Stimulated activated CD4-positive, alpha-beta T cell treated with anti-CD3 and anti-CD28 coated beads, Interleukin-12 subunit alpha, Interleukin-12 subunit beta, amount 100 ng/mL, for 24 hours (primary cell): ENCODE measurements around the gene IQGAP3.

ENCODE experiments used
- DNase-seq, 2 experiments: peaks; one replicate each; pipeline ENCODE4 v3.0.0-alpha.2; 2020; ENCODE audit warnings: low read depth in 2 of 2

IQGAP3 gene

DNA sequence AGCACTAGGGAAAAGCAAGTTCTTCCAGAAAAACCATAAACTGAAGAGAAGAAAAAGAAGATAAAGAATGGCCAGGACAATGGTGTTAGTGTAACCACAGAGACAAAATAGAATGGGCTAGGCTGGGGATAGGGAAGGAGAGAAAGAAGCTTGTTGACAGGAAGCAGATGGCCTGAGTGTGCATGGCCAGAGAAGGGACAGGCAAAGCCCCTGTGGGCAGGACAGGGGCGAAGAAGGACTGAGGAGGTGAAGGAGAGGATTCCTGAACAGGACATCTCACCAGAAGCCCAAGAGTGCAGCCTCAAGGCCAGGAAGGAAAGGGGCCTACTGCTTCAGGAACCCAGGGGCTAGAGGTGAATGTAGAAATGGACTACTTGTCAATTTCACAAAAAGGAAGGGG, 29.3 kb downstream of the IQGAP3 start:
- DNase-seq, result no peak

DNA sequence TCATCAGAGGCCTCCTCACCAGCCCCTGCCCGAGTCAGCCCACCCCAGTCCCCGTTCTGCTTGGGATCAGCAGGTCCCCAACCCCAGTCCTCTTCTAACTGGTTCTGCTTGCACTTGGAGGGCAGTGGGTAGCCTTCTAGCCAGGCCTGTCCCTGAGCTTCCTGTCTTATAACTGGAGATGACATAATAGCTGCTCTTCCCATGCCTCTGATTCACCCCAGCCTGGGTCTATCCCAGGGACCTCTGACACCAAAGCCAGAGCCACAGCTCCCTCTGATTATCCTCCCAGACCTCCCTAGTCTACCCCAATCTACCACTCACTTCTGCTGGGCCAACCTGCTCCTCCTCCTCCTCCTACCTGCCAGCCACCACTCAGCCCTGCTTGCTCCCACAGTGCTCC, 31.4 kb downstream of the IQGAP3 start:
- DNase-seq, result no peak

GRCh38 chr1:156539818-156540355, 32.5 kb downstream of the IQGAP3 start:
- DNase-seq, result no peak

DNA sequence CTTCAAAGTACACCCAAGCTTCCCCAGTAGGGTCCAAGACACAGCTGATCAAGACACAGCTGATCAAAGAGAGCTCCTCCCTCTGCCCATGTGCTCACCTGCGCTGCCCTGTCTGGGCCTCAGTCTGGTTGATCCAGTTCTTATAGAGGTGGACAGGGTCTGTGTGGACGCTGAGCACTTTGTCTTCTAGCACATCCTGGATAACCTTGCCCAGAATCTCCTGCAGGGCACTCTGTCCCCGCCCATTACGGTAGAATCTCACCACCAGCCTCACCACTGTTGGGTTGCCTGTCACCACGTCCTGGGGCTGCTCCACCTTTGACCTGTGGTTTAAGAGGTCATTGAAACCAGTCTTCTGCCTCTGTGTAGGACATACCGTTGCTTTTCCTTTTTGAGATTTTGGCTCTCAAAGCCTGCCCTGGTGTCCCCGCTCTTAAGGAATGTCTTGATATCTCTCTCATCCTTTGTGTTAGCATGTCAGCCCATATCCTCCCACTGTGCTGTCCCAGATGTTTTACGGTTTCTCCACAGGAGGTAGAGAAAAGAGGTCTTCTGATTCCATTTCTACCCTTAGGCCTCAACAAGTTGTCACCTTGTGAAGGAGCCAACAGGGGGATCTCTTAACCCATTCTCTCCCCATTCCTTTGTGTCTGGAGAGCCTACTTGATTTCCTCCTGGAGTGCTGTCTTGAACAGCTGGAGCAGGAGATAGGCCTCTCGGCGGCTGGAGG, 33.5 kb downstream of the IQGAP3 start:
- DNase-seq, result no peak

- no peak for DNase-seq
Observed at GRCh38 chr1:156537027-156537426, 35.3 kb downstream of the IQGAP3 start.

DNA sequence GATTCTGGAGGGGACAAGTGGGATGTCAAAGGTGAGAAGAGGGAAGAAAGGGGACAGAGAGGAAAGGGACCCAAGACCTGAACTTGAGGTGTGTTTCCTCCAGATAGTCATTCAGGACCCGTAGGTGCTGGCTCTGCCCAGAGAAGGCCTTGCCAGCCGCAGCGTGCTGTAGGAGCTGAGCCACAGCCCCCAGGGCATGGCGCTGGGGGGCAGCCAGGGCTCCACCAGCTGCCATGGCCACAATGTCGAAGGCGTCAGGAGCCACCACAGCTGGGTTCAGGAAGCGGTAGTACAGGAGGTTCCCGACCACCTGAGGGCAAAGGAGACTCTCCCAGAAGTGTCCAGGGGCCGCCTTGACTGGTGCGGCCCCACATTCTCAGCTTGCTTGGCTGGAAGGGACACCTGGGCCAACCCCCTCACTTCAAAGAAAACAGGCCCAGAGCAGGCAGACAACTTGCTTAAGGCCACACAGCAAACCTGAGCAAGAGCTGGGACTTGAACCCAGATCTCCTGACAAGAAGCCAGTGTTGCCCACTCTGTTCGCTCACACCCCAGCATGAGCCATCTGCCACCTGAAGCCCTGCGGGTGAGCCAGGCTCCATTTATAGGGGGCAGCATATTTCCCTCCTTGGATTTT, 37.8 kb downstream of the IQGAP3 start:
- no peak for DNase-seq

GRCh38 chr1:156533568-156534220, 38.7 kb downstream of the IQGAP3 start:
- DNase-seq, result no peak

DNA sequence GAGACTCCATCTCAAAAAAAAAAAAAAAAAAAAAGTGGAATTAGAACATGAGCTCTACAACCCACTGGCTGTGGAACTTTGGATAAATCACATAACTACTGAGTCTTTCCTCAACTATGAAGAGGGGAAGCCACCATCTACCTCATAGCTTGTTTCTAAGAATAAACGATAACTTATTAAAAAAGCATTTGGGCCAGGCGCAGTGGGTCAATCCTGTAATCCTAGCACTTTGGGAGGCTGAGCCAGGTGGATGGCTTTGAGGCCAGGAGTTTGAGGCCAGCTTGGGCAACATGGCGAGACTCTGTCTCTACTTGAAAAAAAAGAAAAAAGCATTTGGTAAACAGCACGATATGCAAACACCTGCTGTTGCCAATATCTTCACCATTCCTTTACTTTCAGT, 40.0 kb downstream of the IQGAP3 start:
- no peak for DNase-seq

DNA sequence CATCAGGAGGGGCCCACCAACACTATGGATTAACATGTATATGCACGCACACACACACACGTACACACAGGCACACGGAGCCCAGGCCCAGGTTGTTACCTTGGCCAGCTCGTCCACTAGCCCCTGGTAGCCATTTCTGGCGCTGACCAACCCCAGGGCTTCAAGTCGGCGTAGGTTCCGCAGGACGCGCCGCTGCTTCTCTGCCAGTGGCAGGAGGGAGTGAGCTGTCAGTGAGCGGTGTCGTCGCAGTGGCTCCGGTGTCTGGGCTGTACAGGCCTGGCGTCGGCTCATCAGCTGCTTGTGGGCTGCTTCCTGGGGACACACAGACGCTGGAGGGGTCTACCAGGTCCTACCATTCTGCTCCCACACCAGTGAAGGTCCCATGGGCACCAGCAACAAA, 42.4 kb downstream of the IQGAP3 start:
- DNase-seq, result no peak

DNA sequence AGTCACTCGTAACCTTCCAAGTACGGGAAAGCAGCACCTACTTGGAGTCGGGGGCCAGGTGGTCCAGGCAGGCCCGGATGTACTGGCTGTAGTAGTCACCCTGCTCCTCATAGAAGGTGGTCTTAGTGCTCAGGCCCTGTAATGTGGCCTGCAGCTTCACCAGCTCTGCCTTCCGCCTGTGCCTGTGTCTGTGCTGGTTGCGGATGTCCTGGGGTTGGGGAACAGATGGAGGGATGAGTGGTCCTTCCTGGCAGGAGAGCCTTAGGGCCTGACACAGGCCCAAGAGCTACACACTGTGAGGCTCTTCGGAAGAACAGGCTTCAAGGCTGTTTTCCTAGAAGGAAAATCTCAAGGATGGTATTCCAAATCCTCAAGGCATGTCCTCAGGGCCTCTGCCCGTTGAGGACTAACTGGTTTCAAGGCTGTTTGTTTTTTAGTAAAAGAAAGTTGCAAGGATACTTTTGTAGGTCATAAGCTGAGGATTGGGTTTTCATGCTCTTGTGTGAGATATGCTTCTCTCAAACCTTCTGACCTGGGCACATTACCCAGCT, 43.4 kb downstream of the IQGAP3 start:
- no peak for DNase-seq

DNA sequence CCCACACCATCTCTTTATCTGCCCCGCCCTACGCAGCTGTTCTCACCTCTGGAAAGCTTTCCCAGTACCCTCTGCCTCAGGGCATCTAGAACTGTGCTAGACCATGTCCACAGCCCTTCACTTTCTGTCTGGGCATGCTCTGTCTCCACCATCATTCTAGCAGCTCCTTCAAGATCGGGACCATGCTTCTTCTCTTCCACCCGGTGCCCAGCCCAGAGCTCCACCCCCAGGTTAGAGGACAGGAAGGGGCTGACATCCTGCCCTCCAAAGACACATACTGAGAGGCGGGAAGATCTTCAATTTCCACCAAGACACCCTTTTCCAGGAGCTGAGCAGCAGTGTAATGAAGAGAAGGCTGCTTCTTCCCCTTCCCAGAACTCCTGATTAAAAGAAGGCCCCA, 44.1 kb downstream of the IQGAP3 start:
- DNase-seq, result no peak

GRCh38 chr1:156527584-156527983, 44.8 kb downstream of the IQGAP3 start:
- no peak for DNase-seq

GRCh38 chr1:156525856-156526489, 46.4 kb downstream of the IQGAP3 start:
- DNase-seq, result no peak

DNA sequence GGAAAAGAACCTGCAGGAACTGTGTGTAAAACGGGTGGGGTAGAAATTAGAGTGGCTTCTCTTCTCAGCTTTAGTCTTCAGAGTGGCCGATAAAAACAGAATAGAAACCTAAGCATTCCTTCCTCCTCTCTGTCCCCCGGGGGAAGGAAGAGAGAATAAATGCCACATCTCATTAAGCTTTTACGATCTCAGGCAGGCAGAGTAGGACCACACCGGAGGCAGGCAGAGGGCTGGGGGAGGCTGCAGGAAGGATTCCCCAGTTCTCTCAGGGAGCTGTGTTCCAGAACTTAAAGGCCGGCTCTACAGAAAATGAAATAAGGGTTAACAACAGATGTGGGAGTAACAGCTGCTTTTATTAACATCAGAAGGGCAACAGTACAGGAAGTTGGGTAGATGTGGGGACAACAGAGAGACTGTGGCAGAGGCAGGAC, 47.3 kb downstream of the IQGAP3 start:
- DNase-seq, result no peak

- DNase-seq, result no peak
Observed at GRCh38 chr1:156524481-156524869, 47.9 kb downstream of the IQGAP3 start.

DNA sequence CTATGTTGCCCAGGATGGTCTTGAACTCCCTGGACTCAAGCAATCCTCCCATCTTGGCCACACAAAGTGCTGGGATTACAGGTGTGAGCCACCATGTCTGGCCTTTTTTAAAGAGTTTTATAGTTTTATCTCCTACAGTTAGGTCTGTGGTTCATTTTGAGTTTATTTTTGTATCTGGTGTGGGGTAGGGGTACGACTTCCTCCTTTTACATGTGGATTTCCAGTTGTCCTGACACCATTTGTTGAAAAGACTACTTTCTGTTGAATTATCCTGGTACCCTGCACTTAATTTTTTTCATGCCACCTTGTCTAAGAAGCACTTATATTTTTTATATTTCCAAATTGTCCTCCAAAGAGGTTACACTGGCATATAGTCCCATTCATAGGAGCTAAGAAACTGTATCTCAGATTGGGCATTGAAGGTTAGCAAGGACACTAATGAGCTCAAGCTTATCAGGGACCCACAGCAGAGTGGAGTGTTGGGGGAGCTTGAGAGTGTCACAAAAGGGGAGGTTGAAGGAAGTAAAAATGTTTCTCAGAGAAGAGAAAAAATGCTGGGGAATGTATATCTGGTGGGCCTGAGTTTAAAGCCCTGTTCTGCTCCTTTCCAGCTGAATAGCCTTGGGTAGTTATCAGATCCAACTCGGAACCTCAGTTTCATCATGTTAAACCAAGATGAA, 48.4 kb downstream of the IQGAP3 start:
- DNase-seq, result no peak

- no peak for DNase-seq
Observed at GRCh38 chr1:156522443-156522970, 49.9 kb downstream of the IQGAP3 start.

- no peak for DNase-seq
Observed at GRCh38 chr1:156517748-156518147, 54.6 kb downstream of the IQGAP3 start.

GRCh38 chr1:156516821-156517220, 55.5 kb downstream of the IQGAP3 start:
- no peak for DNase-seq

- DNase-seq, result no peak
Observed at GRCh38 chr1:156515956-156516355, 56.4 kb downstream of the IQGAP3 start.

- DNase-seq, result no peak
Observed at GRCh38 chr1:156513185-156513584, 59.2 kb downstream of the IQGAP3 start.
